Measurements from ENCODE around the gene LAS1L. TPM values are rescaled to one million over a fixed set of nuclear protein-coding genes. Genes with fewer than 3 reads are reported as not detected.
"Not testable (repeated sequence)": the region's sequence is repeated elsewhere in the genome, so short reads cannot be mapped to it uniquely, and the experiment has no call there.

Gene LAS1L
- total RNA-seq, 1 donor from 2014 or later = 18.5 TPM

- no peak overlapping the region for H3K27ac Mint-ChIP-seq (ENCODE audit: unreplicated experiment)
- DNase-seq (ENCODE audit: low spot score) = no peak
Observed at GRCh38 chrX:65528293-65528692, 6.3 kb downstream of the LAS1L start.

GRCh38 chrX:65524139-65524538, 10.4 kb downstream of the LAS1L start:
- peaks cover 2% of the 10 kb centered on the region for H3K4me1 Mint-ChIP-seq (ENCODE audit: low read depth)
- H3K4me3 Mint-ChIP-seq (ENCODE audit: unreplicated experiment) = no peak overlapping the region
- H3K36me3 Mint-ChIP-seq (ENCODE audit: low read depth) = peaks cover 23% of the 10 kb centered on the region
- DNase-seq (ENCODE audit: low spot score) = no peak
- H3K27ac Mint-ChIP-seq (ENCODE audit: unreplicated experiment) = no peak overlapping the region
- no peak for TF ChIP-seq CTCF (IDR thresholded peaks at IDR 0.05)
- H3K9me3 Mint-ChIP-seq (ENCODE audit: low read depth) = peaks cover 7% of the 10 kb centered on the region
- no peaks in the 10 kb centered on the region for H3K27me3 Mint-ChIP-seq (ENCODE audit: low read depth)

More at GRCh38 chrX:65528293-65528692, 6.3 kb downstream of the LAS1L start:
- Mint-ChIP-seq H3K4me3 (ENCODE audit: unreplicated experiment) (no peak overlapping the region), H3K36me3 (ENCODE audit: low read depth) (peaks cover 3% of the 10 kb centered on the region), H3K9me3 (ENCODE audit: low read depth) (peaks cover 8% of the 10 kb centered on the region), H3K27me3 (ENCODE audit: low read depth) (no peaks in the 10 kb centered on the region), H3K4me1 (ENCODE audit: low read depth) (peaks cover 9% of the 10 kb centered on the region)
- no peak for TF ChIP-seq CTCF (IDR thresholded peaks at IDR 0.05)

DNA sequence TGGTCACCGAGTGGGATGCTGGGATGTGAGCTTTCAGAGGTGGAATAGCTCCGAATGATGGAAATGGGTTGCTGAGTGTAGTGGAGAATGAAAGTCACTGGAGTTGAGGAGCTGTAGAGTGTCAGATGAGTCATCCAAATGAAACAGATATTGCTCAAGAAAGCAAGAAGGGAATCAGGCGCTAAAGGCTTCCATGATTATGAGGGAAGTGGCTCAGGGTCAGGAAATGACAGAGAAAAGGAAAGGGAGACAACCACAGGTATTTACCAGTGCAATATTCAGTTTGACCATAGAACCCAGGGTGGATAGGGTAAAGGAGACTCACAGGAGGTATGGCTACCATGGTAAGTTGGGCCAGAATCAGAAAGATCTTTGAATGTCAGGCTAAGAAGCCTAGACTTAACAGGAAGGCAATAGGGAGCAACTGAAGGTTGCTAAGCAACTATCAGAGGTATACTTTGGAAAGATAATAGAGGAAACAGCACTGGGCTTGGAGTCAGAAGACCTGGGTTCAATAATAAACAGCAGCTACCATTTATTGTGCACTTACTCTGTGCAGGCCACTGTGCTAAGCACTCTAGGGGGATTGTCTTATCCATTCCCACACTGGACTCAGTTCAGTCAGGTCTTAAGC, 11.7 kb downstream of the LAS1L start:
- Mint-ChIP-seq H3K27me3 (ENCODE audit: low read depth) (no peaks in the 10 kb centered on the region), H3K4me3 (ENCODE audit: unreplicated experiment) (no peak overlapping the region), H3K9me3 (ENCODE audit: low read depth) (peaks cover 8% of the 10 kb centered on the region), H3K4me1 (ENCODE audit: low read depth) (no peaks in the 10 kb centered on the region), H3K36me3 (ENCODE audit: low read depth) (peaks cover 25% of the 10 kb centered on the region), H3K27ac (ENCODE audit: unreplicated experiment) (no peak overlapping the region)
- DNase-seq (ENCODE audit: low spot score) = no peak
- TF ChIP-seq CTCF (IDR thresholded peaks at IDR 0.05) = no peak

DNA sequence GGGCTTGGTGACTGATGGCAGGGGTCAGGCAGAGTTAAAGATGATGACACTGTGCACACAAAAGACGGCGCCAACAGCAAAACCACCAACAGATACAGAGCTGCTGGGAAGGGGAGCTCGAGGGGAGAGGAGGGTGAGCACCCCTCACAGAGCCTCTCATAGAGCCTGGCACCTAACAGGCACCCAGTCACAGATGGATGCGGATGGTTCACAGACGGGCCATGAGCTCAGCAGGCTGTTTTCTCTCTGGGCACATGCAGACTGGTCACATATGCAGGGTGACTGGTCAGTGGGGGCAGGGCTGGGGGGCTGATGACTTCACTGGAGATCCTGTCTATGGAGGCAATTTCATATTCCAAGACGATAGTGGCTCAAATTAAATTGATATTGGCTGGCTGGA, 15.1 kb downstream of the LAS1L start:
- not testable (repeated sequence) for H3K4me3 Mint-ChIP-seq (ENCODE audit: unreplicated experiment); H3K9me3 Mint-ChIP-seq (ENCODE audit: low read depth); H3K27me3 Mint-ChIP-seq (ENCODE audit: low read depth); H3K4me1 Mint-ChIP-seq (ENCODE audit: low read depth); DNase-seq (ENCODE audit: low spot score); H3K27ac Mint-ChIP-seq (ENCODE audit: unreplicated experiment)
- peaks cover 25% of the 10 kb centered on the region for H3K36me3 Mint-ChIP-seq (ENCODE audit: low read depth)

DNA sequence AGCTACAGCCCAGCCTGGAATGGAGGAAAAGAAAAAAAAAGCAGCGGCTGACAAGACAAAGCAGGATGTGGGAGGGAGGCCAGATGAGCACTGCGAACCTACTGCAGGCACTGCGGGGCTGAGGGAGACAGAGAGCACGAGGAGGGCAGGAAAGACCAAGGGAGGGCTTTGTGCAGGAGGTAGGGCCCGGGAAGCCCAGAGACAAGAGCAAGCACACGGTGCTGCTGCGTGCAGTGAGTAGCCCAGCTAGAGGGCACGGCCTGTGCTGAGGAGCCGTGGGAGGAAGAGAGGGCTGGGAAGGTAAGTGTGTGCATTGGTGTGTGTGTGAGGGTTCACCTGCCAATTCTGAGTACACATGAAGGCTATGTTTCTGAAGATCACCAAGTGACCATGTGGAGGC, 15.6 kb downstream of the LAS1L start:
- not testable (repeated sequence) for H3K27me3 Mint-ChIP-seq (ENCODE audit: low read depth); H3K9me3 Mint-ChIP-seq (ENCODE audit: low read depth); H3K4me1 Mint-ChIP-seq (ENCODE audit: low read depth); H3K4me3 Mint-ChIP-seq (ENCODE audit: unreplicated experiment); H3K27ac Mint-ChIP-seq (ENCODE audit: unreplicated experiment); DNase-seq (ENCODE audit: low spot score)
- H3K36me3 Mint-ChIP-seq (ENCODE audit: low read depth) = peaks cover 23% of the 10 kb centered on the region

DNA sequence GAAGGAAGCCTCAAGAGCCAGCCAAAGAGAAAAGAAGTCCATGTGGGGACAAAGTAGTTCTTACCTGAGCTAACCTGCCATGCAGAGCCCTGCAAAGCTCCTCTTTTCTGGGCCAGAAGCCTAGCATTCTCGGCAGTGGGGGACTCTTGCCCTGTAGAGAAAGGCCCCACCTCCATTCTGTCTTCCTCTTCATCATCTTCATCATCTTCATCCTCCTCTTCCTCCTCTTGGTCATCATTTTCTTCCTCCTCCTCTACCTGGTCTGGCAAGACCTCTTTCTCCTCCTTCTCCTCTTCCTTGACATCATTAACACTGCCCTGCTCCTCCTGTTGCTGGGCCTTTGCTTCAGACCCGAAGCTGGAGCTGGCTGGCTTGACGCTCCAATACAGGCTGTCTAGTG, 16.7 kb downstream of the LAS1L start:
- Mint-ChIP-seq H3K36me3 (ENCODE audit: low read depth) (peaks cover 22% of the 10 kb centered on the region), H3K4me1 (ENCODE audit: low read depth) (no peaks in the 10 kb centered on the region), H3K9me3 (ENCODE audit: low read depth) (peaks cover 8% of the 10 kb centered on the region), H3K27me3 (ENCODE audit: low read depth) (no peaks in the 10 kb centered on the region), H3K27ac (ENCODE audit: unreplicated experiment) (no peak overlapping the region), H3K4me3 (ENCODE audit: unreplicated experiment) (no peak overlapping the region)
- no peak for TF ChIP-seq CTCF (IDR thresholded peaks at IDR 0.05)
- DNase-seq (ENCODE audit: low spot score) = no peak

All from chondrocyte (in vitro differentiated cells).